H1 (cell line): ENCODE measurements around the gene SLC8A1. TPM values are rescaled to one million over a fixed set of nuclear protein-coding genes. Genes with fewer than 3 reads are reported as not detected.

Experiments
- CTCF ChIA-PET: fragments of 300-600 bp; sonication (Branson Sonifier 250); formaldehyde crosslinking; loops from one replicate; lab custom pipeline; 2021; ENCODE audit not compliant: partially characterized antibody; lab: Charles Lee
- POLR2A ChIA-PET: fragments of 300-600 bp; sonication (Branson Sonifier 250); formaldehyde crosslinking; loops from one replicate; lab custom pipeline; 2021; ENCODE audit warnings: inconsistent platforms; ENCODE audit not compliant: partially characterized antibody; lab: Charles Lee
- DNase-seq, 2 experiments: peaks; one replicate each; pipeline versions ENCODE4 v3.0.0 to v3.0.0-alpha.2; 2010 to 2022; ENCODE audit warnings: low spot score in 2 of 2, low read depth in 1 of 2, mixed read lengths in 1 of 2
- FAIRE-seq: peaks from 2 replicates; lab custom pipeline; 2011; peaks lifted over from hg19 to GRCh38; lab: Jason Lieb, UNC
- H2AFZ ChIP-seq: 2 replicates; pipeline ENCODE4 v1.8.1; 2012; ENCODE audit warnings: low read length, inconsistent platforms
- H2AK5ac ChIP-seq: 2 replicates; pipeline ENCODE4 v1.6.1; 2013; ENCODE audit warnings: low read depth, low read length
- H2BK120ac ChIP-seq: replicated peaks from 2 replicates; pipeline ENCODE3; 2013; ENCODE audit warnings: low read depth, low read length, inconsistent platforms
- H2BK12ac ChIP-seq: 2 replicates; pipeline ENCODE4 v1.6.1; 2013; ENCODE audit warnings: low read depth, low read length
- H2BK15ac ChIP-seq: 2 replicates; pipeline ENCODE4 v1.6.1; 2013; ENCODE audit warnings: low read length
- H2BK20ac ChIP-seq: 2 replicates; pipeline ENCODE4 v1.6.1; 2013; ENCODE audit warnings: low read length
- H2BK5ac ChIP-seq: 2 replicates; pipeline ENCODE4 v1.6.1; 2013; ENCODE audit warnings: low read depth, low read length
- H3K14ac ChIP-seq: 2 replicates; pipeline ENCODE4 v1.6.1; 2013; ENCODE audit warnings: inconsistent platforms; ENCODE audit not compliant: insufficient read length
- H3K18ac ChIP-seq: 2 replicates; pipeline ENCODE4 v1.6.1; 2013; ENCODE audit warnings: low read length; ENCODE audit errors: extremely low read depth
- H3K23ac ChIP-seq: 2 replicates; pipeline ENCODE4 v1.6.1; 2013; ENCODE audit warnings: inconsistent platforms; ENCODE audit not compliant: insufficient read length
- H3K23me2 ChIP-seq: 2 replicates; pipeline ENCODE4 v1.6.1; 2013; ENCODE audit warnings: low read depth, low read length
- H3K27ac ChIP-seq: 2 replicates; pipeline ENCODE4 v1.6.1; 2011; ENCODE audit warnings: low read depth, low read length, inconsistent platforms
- H3K27me3 ChIP-seq, 4 experiments: replicated peaks in 1 of 4; 1 replicate in 1 of 4; 2 replicates in 3 of 4; pipeline versions ENCODE4 v1.6.1 to v1.8.1; 2011 to 2013; ENCODE audit warnings: low read length in 3 of 4, mild to moderate bottlenecking in 3 of 4, inconsistent platforms in 2 of 4, mixed read lengths in 2 of 4, moderate library complexity in 1 of 4; ENCODE audit not compliant: control insufficient read depth in 3 of 4, insufficient read depth in 3 of 4; ENCODE audit errors: extremely low read depth in 1 of 4
- H3K36me3 ChIP-seq, 4 experiments: 2 replicates each; pipeline versions ENCODE4 v1.6.1 to v1.8.1; 2011 to 2013; ENCODE audit warnings: mild to moderate bottlenecking in 4 of 4, low read length in 3 of 4, moderate library complexity in 2 of 4, control low read depth in 1 of 4, inconsistent platforms in 1 of 4; ENCODE audit not compliant: insufficient read depth in 4 of 4, control insufficient read depth in 2 of 4
- H3K4ac ChIP-seq: replicated peaks from 2 replicates; pipeline ENCODE3; 2013; ENCODE audit warnings: low read length, low read depth, mixed read lengths, inconsistent platforms; ENCODE audit not compliant: insufficient read length
- H3K4me1 ChIP-seq, 4 experiments: replicated peaks in 1 of 4; 1 replicate in 1 of 4; 2 replicates in 3 of 4; pipeline versions ENCODE4 v1.6.1 to v1.8.1; 2011 to 2013; ENCODE audit warnings: low read length in 3 of 4, inconsistent platforms in 2 of 4, mixed read lengths in 1 of 4; ENCODE audit not compliant: insufficient read depth in 4 of 4, control insufficient read depth in 3 of 4
- H3K4me2 ChIP-seq, 2 experiments: 2 replicates each; pipeline versions ENCODE4 v1.6.1 to v1.8.1; 2011 to 2013; ENCODE audit warnings: low read depth in 2 of 2, low read length in 2 of 2, control low read depth in 1 of 2, inconsistent platforms in 1 of 2, mild to moderate bottlenecking in 1 of 2; ENCODE audit not compliant: insufficient read depth in 1 of 2
- H3K4me3 ChIP-seq, 4 experiments: fragments of 200-600, 300-600 bp in 1 of 4; sonication (generic), shearing (Covaris generic), sonication (Bioruptor Twin) in 1 of 4; 2 replicates each; pipeline versions ENCODE4 v1.5.1 to v1.8.1; 2011 to 2016; ENCODE audit warnings: low read length in 4 of 4, low read depth in 3 of 4, control low read depth in 2 of 4, inconsistent platforms in 2 of 4, mild to moderate bottlenecking in 2 of 4, mixed read lengths in 1 of 4, moderate library complexity in 1 of 4; ENCODE audit not compliant: insufficient read depth in 2 of 4; ENCODE audit errors: extremely low read depth in 1 of 4
- H3K56ac ChIP-seq: replicated peaks from 2 replicates; pipeline ENCODE3; 2013; ENCODE audit warnings: low read depth, mild to moderate bottlenecking, mixed read lengths, low read length, inconsistent platforms; ENCODE audit not compliant: insufficient read length
- H3K79me1 ChIP-seq: 2 replicates; pipeline ENCODE4 v1.6.1; 2013; ENCODE audit warnings: low read depth, low read length, control low read depth
- H3K79me2 ChIP-seq, 2 experiments: 2 replicates each; pipeline versions ENCODE4 v1.6.1 to v1.8.1; 2012 to 2013; ENCODE audit warnings: low read length in 2 of 2, mild to moderate bottlenecking in 2 of 2, inconsistent platforms in 1 of 2; ENCODE audit not compliant: insufficient read depth in 2 of 2, control insufficient read depth in 1 of 2
- H3K9ac ChIP-seq, 4 experiments: replicated peaks in 1 of 4; 1 replicate in 1 of 4; 2 replicates in 3 of 4; pipeline versions ENCODE4 v1.6.1 to v1.8.1; 2011 to 2013; ENCODE audit warnings: low read depth in 3 of 4, low read length in 3 of 4, control low read depth in 2 of 4, mild to moderate bottlenecking in 2 of 4, moderate library complexity in 2 of 4, inconsistent platforms in 1 of 4; ENCODE audit errors: extremely low read depth in 1 of 4
- H3K9me3 ChIP-seq, 2 experiments: 2 replicates each; pipeline versions ENCODE4 v1.6.1 to v1.8.1; 2012 to 2013; ENCODE audit warnings: mild to moderate bottlenecking in 2 of 2, moderate library complexity in 2 of 2, control low read depth in 1 of 2, inconsistent platforms in 1 of 2, low read depth in 1 of 2, low read length in 1 of 2, mixed read lengths in 1 of 2; ENCODE audit not compliant: insufficient read depth in 2 of 2
- H4K20me1 ChIP-seq, 2 experiments: replicated peaks in 1 of 2; 2 replicates each; pipeline versions ENCODE3 to v1.8.1; 2011 to 2013; ENCODE audit warnings: inconsistent platforms in 2 of 2, low read length in 2 of 2, mild to moderate bottlenecking in 1 of 2; ENCODE audit not compliant: insufficient read depth in 2 of 2, control insufficient read depth in 1 of 2
- H4K5ac ChIP-seq: 2 replicates; pipeline ENCODE4 v1.6.1; 2013; ENCODE audit warnings: low read length, low read depth, mixed read lengths, inconsistent platforms; ENCODE audit not compliant: insufficient read length
- H4K8ac ChIP-seq: 2 replicates; pipeline ENCODE4 v1.8.0; 2013; ENCODE audit warnings: mild to moderate bottlenecking, moderate library complexity, low read length, inconsistent platforms; ENCODE audit not compliant: insufficient read depth; ENCODE audit errors: extremely low read depth
- H4K91ac ChIP-seq: replicated peaks from 2 replicates; pipeline ENCODE3; 2013; ENCODE audit warnings: low read length, mixed read lengths, inconsistent platforms; ENCODE audit not compliant: insufficient read length
- CHD2 ChIP-seq: IDR thresholded peaks from 2 replicates; pipeline ENCODE4 v1.6.1; 2012; ENCODE audit warnings: low read length, improper control_type of control experiment
- TAF1 ChIP-seq: IDR thresholded peaks from 2 replicates; pipeline ENCODE4 v1.6.1; 2011; ENCODE audit warnings: mild to moderate bottlenecking, low read depth, low read length
- WGBS, 2 experiments: shearing (Covaris generic) in 1 of 2; methylation state at CpG; one replicate each; pipeline versions ENCODE4 v1.1.6 to v1.1.7; 2013 to 2015; ENCODE audit warnings: low lambda C conversion rate in 2 of 2, mixed read lengths in 2 of 2, inconsistent platforms in 1 of 2, low coverage in 1 of 2, missing lambda C conversion rate in 1 of 2; ENCODE audit not compliant: insufficient replicate concordance in 2 of 2, insufficient coverage in 1 of 2, insufficient read length in 1 of 2; ENCODE audit errors: extremely low coverage in 1 of 2, missing lambda C conversion rate in 1 of 2; 5-methylcytosine and 5-hydroxymethylcytosine counted together
- polyA plus RNA-seq, 7 experiments: library from polyadenylated mRNA; depleted of rRNA in 3 of 7; stranded (reverse) in 5 of 7; unstranded in 2 of 7; fragments of >200 nt in 5 of 7; fragments of 200-250 nt in 2 of 7; gene quantifications; 1 replicate in 5 of 7; 2 replicates in 1 of 7; 4 replicates in 1 of 7; pipeline versions ENCODE4 v1.2.1 to v1.2.3, GENCODE V29; 2011 to 2013; ENCODE audit warnings: missing spikeins in 2 of 7, mixed read lengths in 2 of 7
- total RNA-seq: library from RNA; stranded (reverse); fragmentation: NEBNext Ultra II Directional; extraction: Animal tissue kit (Norgen Biotek cat#: 25700); gene quantifications from 2 replicates; pipeline ENCODE4 v1.2.1, GENCODE V29; 2021

SLC8A1 gene
- total and polyA plus RNA-seq, 2 of the 8 experiments (the other 6 are each of a cell fraction or from before 2014, with no cell fraction given): 0.68 to 3.6 TPM

- no peak overlapping the region for H3K56ac ChIP-seq
- H4K5ac ChIP-seq: no peak overlapping the region
- no peak overlapping the region for H2BK12ac ChIP-seq
- no peak overlapping the region for H2BK15ac ChIP-seq
- ChIA-PET POLR2A (no interaction called here), CTCF (interaction anchor here (1.4 to 2.8 kb wide), 2 partner anchors 23 to 338 kb away, joined by 3 to 7 read pairs; no protein-coding TSS in a partner anchor)
- no peaks in the 10 kb centered on the region for H3K79me2 ChIP-seq
- no peak overlapping the region for H3K4me2 ChIP-seq
- no peak overlapping the region for H2AFZ ChIP-seq
- DNase-seq: no peak
- H3K23ac ChIP-seq: no peak overlapping the region
- no peaks in the 10 kb centered on the region for H3K27me3 ChIP-seq
- WGBS, 2 experiments: 84% methylated on average over 2 of the region's 2 CpGs; no CpG with 5 or more reads in 1 of the 2 experiments
- FAIRE-seq: no peak
- no peak overlapping the region for H3K27ac ChIP-seq
- no peaks in the 10 kb centered on the region for H3K9me3 ChIP-seq
- no peak overlapping the region for H2AK5ac ChIP-seq
- no peak overlapping the region for H3K4me3 ChIP-seq
- no peak overlapping the region for H4K91ac ChIP-seq
- H2BK5ac ChIP-seq: no peak overlapping the region
- H3K9ac ChIP-seq: no peak overlapping the region
- TF ChIP-seq TAF1 (no peak), CHD2 (no peak)
- no peak overlapping the region for H3K4ac ChIP-seq
- H2BK120ac ChIP-seq: no peak overlapping the region
- H4K8ac ChIP-seq: no peak overlapping the region
- H3K36me3 ChIP-seq: no peaks in the 10 kb centered on the region
- H3K23me2 ChIP-seq: no peaks in the 10 kb centered on the region
- H3K18ac ChIP-seq: no peak overlapping the region
- H3K79me1 ChIP-seq: no peaks in the 10 kb centered on the region
- H3K4me1 ChIP-seq: 0 out of 7 replicates have a peak, but pooled peaks cover 0 to 3% (median 0%) of the 10 kb centered on the region in 4 experiments
- no peak overlapping the region for H3K14ac ChIP-seq
- H4K20me1 ChIP-seq: no peaks in the 10 kb centered on the region
- no peak overlapping the region for H2BK20ac ChIP-seq
Measured at GRCh38 chr2:40249577-40249976, 202.3 kb downstream of the SLC8A1 start.
